Right ventricle myocardium inferior (tissue), 1 donor: ENCODE results near the gene ZBTB3. TPM values are rescaled to one million over a fixed set of nuclear protein-coding genes. Genes with fewer than 3 reads are reported as not detected.
"Not testable (repeated sequence)": the region's sequence is repeated elsewhere in the genome, so short reads cannot be mapped to it uniquely, and the experiment has no call there.

Source experiments
- ATAC-seq: fragments of 200-7000 bp; cut with Tn5 transposase; one replicate; pipeline ENCODE4 v1.9.1; 2020; ENCODE audit warnings: mild to moderate bottlenecking, moderate library complexity
- DNase-seq: peaks from one replicate; pipeline ENCODE4 v3.0.0; 2021; ENCODE audit errors: missing footprints
- intact Hi-C: fragments of 100-400 bp; cut with DNase I; formaldehyde crosslinking; loops from one replicate; pipeline ENCODE4 v1.11.0; 2022
- total RNA-seq: library from RNA; stranded (reverse); fragmentation: NEBNext Ultra II Directional; extraction: Animal tissue kit (Norgen Biotek cat#: 25700); gene quantifications from one replicate; pipeline ENCODE4 v1.2.1, GENCODE V29; 2021
- donor health status: DM: no; HTN: yes; CAD: no; lungs with severe emphysema.

The ZBTB3 gene
- total RNA-seq, 1 donor from 2014 or later: 11.5 TPM

GRCh38 chr11:62771144-62772021, 17.4 kb upstream of the ZBTB3 start, which contains the start of gene TAF6L:
TSS of gene TAF6L (plus strand) at chr11:62771396. CDS start at chr11:62775784, 4,388 bp downstream.
- intact Hi-C loops: loop anchor here (1.0 kb wide), 1 partner anchor 15 kb away; no protein-coding TSS in a partner anchor
- peak; percentile 99 for DNase-seq
- ATAC-seq: peak; percentile 98

GRCh38 chr11:62770778-62771143, 16.8 kb upstream of the ZBTB3 start:
- intact Hi-C loops: loop anchor here (1.0 kb wide), 1 partner anchor 16 kb away; no protein-coding TSS in a partner anchor
- DNase-seq (no peak), ATAC-seq (peak; percentile 5)

- ATAC-seq, DNase-seq, intact Hi-C loops: not testable (repeated sequence)
Observed at GRCh38 chr11:62760867-62761227, 6.9 kb upstream of the ZBTB3 start.

- no peak for ATAC-seq
- intact Hi-C loops: no loop called here
- no peak for DNase-seq
Observed at GRCh38 chr11:62757846-62758788, 4.2 kb upstream of the ZBTB3 start.

GRCh38 chr11:62755086-62755615, 1.2 kb upstream of the ZBTB3 start:
- no peak for DNase-seq
- intact Hi-C loops: no loop called here

GRCh38 chr11:62752994-62753735, 795 bp downstream of the ZBTB3 start:
- intact Hi-C loops: loop anchor here (1.0 kb wide), 1 partner anchor 26 kb away; the partner anchor contains the start of gene HNRNPUL2
- ATAC-seq: no peak
- DNase-seq: no peak

More at GRCh38 chr11:62755086-62755615, 1.2 kb upstream of the ZBTB3 start:
- no peak for ATAC-seq

- ATAC-seq: no peak
- intact Hi-C loops: no loop called here
- DNase-seq: no peak
Observed at GRCh38 chr11:62752177-62752785, 1.7 kb downstream of the ZBTB3 start.

GRCh38 chr11:62749931-62750330, 4.0 kb downstream of the ZBTB3 start:
- ATAC-seq, DNase-seq, intact Hi-C loops: not testable (repeated sequence)

- ATAC-seq (no peak), DNase-seq (no peak)
- intact Hi-C loops: no loop called here
Observed at GRCh38 chr11:62747475-62748160, 6.3 kb downstream of the ZBTB3 start.

- intact Hi-C loops: no loop called here
- no peak for ATAC-seq
- DNase-seq: no peak
Observed at GRCh38 chr11:62737196-62737595, 16.8 kb downstream of the ZBTB3 start.

- no peak for DNase-seq
- no peak for ATAC-seq
- intact Hi-C loops: no loop called here
Observed at GRCh38 chr11:62732830-62733229, 21.1 kb downstream of the ZBTB3 start.

GRCh38 chr11:62730076-62730475, 23.9 kb downstream of the ZBTB3 start:
- intact Hi-C loops, ATAC-seq, DNase-seq: not testable (repeated sequence)

- intact Hi-C loops: loop anchor here (2.0 to 5.0 kb wide), 4 partner anchors 58 to 129 kb away; partner anchors contain the start of genes C11orf98, CSKMT, STX5 and TEX54
- ATAC-seq: peak; percentile 71
- peak; percentile 93 for DNase-seq
Observed at GRCh38 chr11:62728171-62728988, 25.6 kb downstream of the ZBTB3 start, which contains the start of gene TTC9C. TSS of gene TTC9C (plus strand) at chr11:62728486. CDS start at chr11:62728849, 363 bp downstream.

- DNase-seq: no peak
- intact Hi-C loops: loop anchor here (1.0 to 5.0 kb wide), 6 partner anchors 19 to 129 kb away; partner anchors contain the start of genes C11orf98, CSKMT, STX5 and TEX54
- ATAC-seq: peak; percentile 83
Observed at GRCh38 chr11:62727872-62728170, 26.1 kb downstream of the ZBTB3 start.

- intact Hi-C loops: loop anchor here (1.0 to 5.0 kb wide), 5 partner anchors 19 to 130 kb away; partner anchors contain the start of genes C11orf98, CSKMT, STX5 and TEX54
- DNase-seq (peak; percentile 99), ATAC-seq (peak; percentile 94)
Observed at GRCh38 chr11:62727165-62727871, 26.6 kb downstream of the ZBTB3 start, which contains the start of gene HNRNPUL2. TSS of gene HNRNPUL2 (minus strand) at chr11:62727457. CDS start at chr11:62727156, 301 bp downstream.

- intact Hi-C loops: loop anchor here (1.0 to 5.0 kb wide), 5 partner anchors 18 to 130 kb away; partner anchors contain the start of genes C11orf98, CSKMT, STX5 and TEX54
- ATAC-seq (peak; percentile 5), DNase-seq (no peak)
Observed at GRCh38 chr11:62726915-62727164, 27.1 kb downstream of the ZBTB3 start.
